AG09319 (cell line): Measurements from ENCODE around the gene B4GALNT2.
"Not testable (repeated sequence)": the region's sequence is repeated elsewhere in the genome, so short reads cannot be mapped to it uniquely, and the experiment has no call there.

Experiments used
- DNase-seq: peaks from one replicate; pipeline ENCODE4 v3.0.0-alpha.2; 2010; ENCODE audit warnings: low read depth; ENCODE audit errors: extremely low read depth
- CTCF ChIP-seq: IDR thresholded peaks from 2 replicates; pipeline ENCODE4 v1.5.1; 2011; ENCODE audit warnings: low read depth, mild to moderate bottlenecking, inconsistent platforms, low read length, moderate library complexity

B4GALNT2 gene

GRCh38 chr17:49093131-49093530 is 39.4 kb upstream of the B4GALNT2 start:
- TF ChIP-seq CTCF: no peak
- no peak for DNase-seq

GRCh38 chr17:49100601-49101000 is 32.0 kb upstream of the B4GALNT2 start:
- no peak for DNase-seq
- TF ChIP-seq CTCF: no peak

GRCh38 chr17:49101054-49101534 is 31.5 kb upstream of the B4GALNT2 start:
- DNase-seq: no peak
- TF ChIP-seq CTCF: no peak

GRCh38 chr17:49103360-49103759 is 29.2 kb upstream of the B4GALNT2 start:
- not testable (repeated sequence) for DNase-seq

GRCh38 chr17:49104511-49105074 is 28.0 kb upstream of the B4GALNT2 start:
- no peak for DNase-seq
- TF ChIP-seq CTCF: no peak

- DNase-seq: no peak
- TF ChIP-seq CTCF: no peak
Observed at GRCh38 chr17:49106321-49107210, 26.0 kb upstream of the B4GALNT2 start.

- no peak for DNase-seq
Observed at GRCh38 chr17:49107211-49107557, 25.4 kb upstream of the B4GALNT2 start.

More at GRCh38 chr17:49107211-49107557, 25.4 kb upstream of the B4GALNT2 start:
- no peak for TF ChIP-seq CTCF
